PC-9 (cell line): Measurements from ENCODE around the gene TNK2. TPM values are rescaled to one million over a fixed set of nuclear protein-coding genes. Genes with fewer than 3 reads are reported as not detected.

Source experiments
- BruUV-seq: library from RNA; stranded (reverse); fragments of 400-500 nt; replicated peaks from 2 replicates; lab custom pipeline; 2021; lab: Mats Ljungman, UMichigan
- CTCF ChIA-PET: fragments of 300-600 bp; sonication (Branson Sonifier 250); formaldehyde crosslinking; loops from one replicate; lab custom pipeline; 2022; ENCODE audit warnings: antibody characterized with exemption; lab: Charles Lee
- POLR2A ChIA-PET: fragments of 300-600 bp; sonication (Branson Sonifier 250); formaldehyde crosslinking; loops from one replicate; lab custom pipeline; 2022; ENCODE audit warnings: antibody characterized with exemption; ENCODE audit not compliant: unreplicated experiment; lab: Charles Lee
- DNase-seq, 2 experiments: peaks; one replicate each; pipeline versions ENCODE4 v3.0.0 to v3.0.0-alpha.2; 2015 to 2022; ENCODE audit warnings: mixed read lengths in 1 of 2
- H2AFZ ChIP-seq: fragments of 200-600 bp; sonication (generic); 2 replicates; pipeline ENCODE4 v1.8.1; 2017; ENCODE audit warnings: antibody characterized with exemption
- H3F3A ChIP-seq: fragments of 200-600 bp; sonication (generic); 2 replicates; pipeline ENCODE4 v1.8.1; 2017; ENCODE audit warnings: antibody characterized with exemption, mild to moderate bottlenecking, low read depth; ENCODE audit not compliant: insufficient read depth
- H3K27ac ChIP-seq: fragments of 200-600 bp; sonication (generic); 2 replicates; pipeline ENCODE4 v1.6.1; 2016; ENCODE audit warnings: mixed run types
- H3K27me3 ChIP-seq: fragments of 200-600 bp; sonication (generic); 2 replicates; pipeline ENCODE4 v1.6.1; 2016; ENCODE audit warnings: low read depth, mixed run types; ENCODE audit not compliant: insufficient read depth
- H3K36me3 ChIP-seq: fragments of 200-600 bp; sonication (generic); 2 replicates; pipeline ENCODE4 v1.6.1; 2016; ENCODE audit warnings: low read depth, mixed run types
- H3K4me1 ChIP-seq: fragments of 200-600 bp; sonication (generic); replicated peaks from 2 replicates; pipeline ENCODE4 v1.6.1; 2016; ENCODE audit warnings: mixed run types; ENCODE audit not compliant: insufficient read depth
- H3K4me2 ChIP-seq: fragments of 200-600 bp; sonication (generic); 2 replicates; pipeline ENCODE4 v1.6.1; 2017; ENCODE audit warnings: mixed run types
- H3K4me3 ChIP-seq: fragments of 200-600 bp; sonication (generic); 2 replicates; pipeline ENCODE4 v1.6.1; 2016; ENCODE audit warnings: mixed run types
- H3K79me2 ChIP-seq: fragments of 200-600 bp; sonication (generic); 2 replicates; pipeline ENCODE4 v1.6.1; 2017; ENCODE audit warnings: low read depth, mixed run types
- H3K9me2 ChIP-seq: fragments of 200-600 bp; sonication (generic); 2 replicates; pipeline ENCODE4 v1.8.1; 2017; ENCODE audit warnings: mild to moderate bottlenecking; ENCODE audit not compliant: insufficient read depth
- H3K9me3 ChIP-seq: fragments of 200-600 bp; sonication (generic); 2 replicates; pipeline ENCODE4 v1.8.1; 2016; ENCODE audit warnings: low read depth; ENCODE audit not compliant: insufficient read depth
- H4K20me1 ChIP-seq: fragments of 200-600 bp; sonication (generic); 2 replicates; pipeline ENCODE4 v1.8.1; 2017; ENCODE audit not compliant: insufficient read depth
- CTCF ChIP-seq: fragments of 200-600 bp; sonication (generic); conservative IDR thresholded peaks from 2 replicates; pipeline ENCODE4 v1.6.1; 2017; ENCODE audit warnings: mixed run types, antibody characterized with exemption, mild to moderate bottlenecking, moderate library complexity
- EZH2 ChIP-seq: fragments of 200-600 bp; sonication (generic); IDR thresholded peaks from 2 replicates; pipeline ENCODE4 v1.8.0; 2017; ENCODE audit warnings: antibody characterized with exemption, low read depth
- intact Hi-C: fragments of 100-400 bp; cut with micrococcal nuclease; formaldehyde crosslinking; loops from one replicate; pipeline ENCODE4 v1.10.0; 2022; ENCODE audit not compliant: unreplicated experiment
- total RNA-seq: library from RNA; stranded (reverse); gene quantifications from 2 replicates; pipeline ENCODE4 v1.2.3, GENCODE V29; 2021

Gene TNK2
- total RNA-seq, 1 experiment from 2014 or later: 118 TPM

DNA sequence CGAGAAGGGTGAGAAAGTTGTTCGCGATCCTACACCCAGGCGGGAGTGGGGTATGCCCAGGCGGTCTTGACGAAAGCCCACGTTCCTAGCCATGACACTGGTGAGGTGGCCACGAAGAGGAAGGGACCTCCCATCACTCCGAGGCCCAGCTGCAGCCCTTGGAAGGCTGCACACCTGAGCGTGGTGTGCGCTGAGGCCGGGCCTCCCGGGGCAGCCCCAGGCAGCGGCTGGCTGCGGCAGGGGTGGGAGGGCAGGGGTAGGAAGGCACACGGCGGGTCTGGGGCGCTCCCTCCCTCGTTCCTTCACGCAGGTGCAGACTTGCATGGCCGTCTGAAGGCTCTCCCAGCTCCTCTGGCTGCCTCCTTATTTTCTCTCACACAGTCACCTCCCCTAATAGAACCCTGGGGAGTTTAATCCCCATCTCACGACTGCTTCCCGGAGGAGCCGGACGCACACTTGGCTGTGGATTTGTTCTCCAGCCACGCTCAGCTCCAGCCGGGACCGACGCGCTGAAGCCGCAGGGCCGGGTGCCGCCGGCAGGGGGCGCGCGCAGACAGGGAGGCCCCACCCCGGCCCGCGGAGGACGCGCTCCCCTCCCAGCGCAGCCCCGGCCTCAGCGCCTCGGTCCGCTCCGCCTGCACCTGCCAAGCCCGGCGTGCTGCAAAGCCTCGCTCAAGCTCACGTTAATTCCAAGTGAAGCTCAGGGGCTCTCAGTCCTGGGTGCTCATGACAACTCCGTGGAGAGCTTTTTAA lies 58.9 kb downstream of the TNK2 start:
- no peak overlapping the region for H3K4me3 ChIP-seq
- H3K9me3 ChIP-seq: peaks cover 5% of the 10 kb centered on the region; the same call in 1 of the 2 replicates
- no peak overlapping the region for H2AFZ ChIP-seq
- TF ChIP-seq CTCF (no peak), EZH2 (no peak)
- POLR2A ChIA-PET: interaction anchor here (0.5 to 1.3 kb wide), 5 partner anchors 28 to 845 kb away, joined by 3 to 31 read pairs (median 7); no protein-coding TSS in a partner anchor
- H3K4me1 ChIP-seq: peaks cover 73% of the 10 kb centered on the region
- 0 out of 2 replicates have a peak overlapping the region, but pooled peaks have one; percentile 27 for H3K4me2 ChIP-seq
- H3K9me2 ChIP-seq: no peaks in the 10 kb centered on the region
- H4K20me1 ChIP-seq: no peaks in the 10 kb centered on the region
- intact Hi-C loops: loop anchor here (2.0 to 10.0 kb wide), 4 partner anchors 75 to 579 kb away; partner anchors contain the start of gene XXYLT1
- no peaks in the 10 kb centered on the region for H3K36me3 ChIP-seq
- H3K27ac ChIP-seq: 0 out of 2 replicates have a peak overlapping the region, but pooled peaks have one; percentile 81
- no peak for DNase-seq
- H3K79me2 ChIP-seq: no peaks in the 10 kb centered on the region
- H3F3A ChIP-seq: peaks cover 30% of the 10 kb centered on the region
- CTCF ChIA-PET: interaction anchor here (0.5 to 1.2 kb wide), 5 partner anchors 13 to 129 kb away, joined by 3 to 8 read pairs (median 3); partner anchors contain the start of gene MUC20
- BruUV-seq: no TSS peak
- no peaks in the 10 kb centered on the region for H3K27me3 ChIP-seq

DNA sequence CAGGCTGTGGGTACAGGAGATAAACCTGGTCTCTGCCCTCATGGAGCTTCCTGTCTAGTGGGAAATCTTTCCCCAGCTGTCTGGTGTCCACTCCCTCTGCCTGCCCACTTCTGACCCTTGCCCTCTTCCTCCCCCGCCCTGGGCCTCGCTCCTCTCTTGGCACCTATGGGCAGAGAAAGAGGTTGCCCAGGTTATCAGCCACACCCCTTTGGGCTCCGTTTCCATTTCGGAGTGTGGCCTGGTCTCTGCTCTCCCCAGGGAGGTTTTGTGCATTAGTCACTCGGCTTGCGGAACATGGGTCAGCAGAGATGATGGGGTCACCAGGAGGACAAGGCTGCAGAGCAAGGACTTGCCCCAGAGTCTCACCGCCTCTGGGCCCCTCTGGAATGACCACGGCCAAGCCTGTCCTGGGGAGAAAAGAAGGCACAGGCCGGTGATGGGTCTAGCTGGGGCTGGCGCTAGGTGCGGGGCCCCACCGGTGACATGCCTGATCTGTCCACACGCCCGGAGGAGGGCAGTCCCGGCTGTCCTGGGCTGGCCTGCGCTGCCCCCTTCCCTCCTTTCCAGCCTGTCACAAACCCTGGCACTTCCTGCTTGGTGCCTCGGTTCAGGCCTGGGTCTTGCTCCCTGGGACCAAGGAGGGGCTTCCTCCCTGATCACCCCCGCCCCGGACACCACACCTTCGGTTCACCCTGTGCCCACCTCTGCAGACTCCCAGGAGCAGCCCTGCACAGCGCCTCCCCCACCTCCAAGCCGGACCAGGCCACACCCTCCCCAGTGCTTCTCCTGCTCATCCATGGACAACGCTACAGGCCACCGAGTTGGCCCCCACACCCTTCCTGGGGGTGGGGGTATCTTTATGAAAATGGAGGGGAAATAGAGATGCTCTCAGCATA lies 61.0 kb downstream of the TNK2 start:
- TF ChIP-seq EZH2: no peak
- TF ChIP-seq CTCF: no peak
- Histone ChIP-seq H3K27me3 (no peaks in the 10 kb centered on the region), H3K36me3 (no peaks in the 10 kb centered on the region), H3K9me3 (peaks cover 5% of the 10 kb centered on the region; the same call in 1 of the 2 replicates), H3K79me2 (no peaks in the 10 kb centered on the region), H4K20me1 (no peaks in the 10 kb centered on the region), H2AFZ (no peak overlapping the region), H3F3A (peaks cover 30% of the 10 kb centered on the region; the same call in 1 of the 2 replicates), H3K27ac (peak overlapping the region; percentile 81), H3K4me1 (peaks cover 60% of the 10 kb centered on the region), H3K4me3 (0 out of 2 replicates have a peak overlapping the region, but pooled peaks have one; percentile 5), H3K4me2 (peak overlapping the region; percentile 72), H3K9me2 (no peaks in the 10 kb centered on the region)
- TSS peak; percentile 59 for BruUV-seq
- ChIA-PET POLR2A (interaction anchor here (0.5 to 0.6 kb wide), 3 partner anchors 26 to 125 kb away, joined by 3 to 5 read pairs (median 3); no protein-coding TSS in a partner anchor), CTCF (no interaction called here)
- peak; percentile 96 to 98 for DNase-seq
- intact Hi-C loops: loop anchor here (1.0 to 2.0 kb wide), 3 partner anchors 26 to 131 kb away; no protein-coding TSS in a partner anchor

DNA sequence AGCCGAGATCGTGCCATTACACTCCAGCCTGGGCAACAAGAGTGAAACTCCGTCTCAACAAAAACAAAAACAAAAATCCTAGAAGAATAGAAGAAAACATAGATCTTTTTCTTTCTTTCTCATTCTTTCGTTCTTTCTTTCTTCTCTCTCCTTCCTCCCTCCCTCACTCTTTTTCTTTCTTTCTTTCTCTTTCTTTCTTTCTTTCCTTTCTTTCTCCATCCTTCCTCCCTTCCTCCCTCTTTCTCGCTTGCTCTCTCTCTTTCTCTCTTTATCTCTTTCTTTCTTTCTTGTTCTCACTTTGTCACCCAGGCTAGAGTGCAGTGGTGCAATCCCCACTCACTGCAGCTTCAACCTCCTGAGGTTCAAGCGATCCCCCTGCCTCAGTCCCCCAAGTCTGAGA lies 62.9 kb downstream of the TNK2 start:
- BruUV-seq: no TSS peak
- intact Hi-C loops: no loop called here
- no peak for DNase-seq

More for the DNA sequence above, 62.9 kb downstream of the TNK2 start:
- peaks cover 5% of the 10 kb centered on the region; the same call in 1 of the 2 replicates for H3K9me3 ChIP-seq
- TF ChIP-seq EZH2 (no peak), CTCF (no peak)
- no peak overlapping the region for H3K4me2 ChIP-seq
- POLR2A ChIA-PET: no interaction called here
- H3K79me2 ChIP-seq: no peaks in the 10 kb centered on the region
- H3K9me2 ChIP-seq: no peaks in the 10 kb centered on the region
- no peaks in the 10 kb centered on the region for H3K27me3 ChIP-seq
- H3K4me1 ChIP-seq: peaks cover 57% of the 10 kb centered on the region
- no peaks in the 10 kb centered on the region for H3K36me3 ChIP-seq
- no peak overlapping the region for H2AFZ ChIP-seq
- H3K4me3 ChIP-seq: no peak overlapping the region
- H4K20me1 ChIP-seq: no peaks in the 10 kb centered on the region
- CTCF ChIA-PET: no interaction called here
- peaks cover 32% of the 10 kb centered on the region; the same call in 1 of the 2 replicates for H3F3A ChIP-seq
- no peak overlapping the region for H3K27ac ChIP-seq
